Pancreas (tissue), 10 donors: ENCODE measurements around the gene ACOXL. TPM values are rescaled to one million over a fixed set of nuclear protein-coding genes. Genes with fewer than 3 reads are reported as not detected.
"Not testable (repeated sequence)": the region's sequence is repeated elsewhere in the genome, so short reads cannot be mapped to it uniquely, and the experiment has no call there.

Experiments used
- ATAC-seq, 4 donors: fragments of 200-7000 bp; cut with Tn5 transposase; one replicate each; pipeline versions ENCODE4 v1.8.0 to v1.9.1; 2020; ENCODE audit warnings: mild to moderate bottlenecking in 4 of 4, moderate library complexity in 4 of 4
- DNase-seq, 6 donors: peaks; one replicate each; pipeline ENCODE4 v3.0.0-alpha.2; 2020
- FAIRE-seq: peaks from 2 replicates; lab custom pipeline; 2012; peaks lifted over from hg19 to GRCh38; lab: Jason Lieb, UNC
- H3K27ac ChIP-seq, 4 donors: fragments of 200-600 bp; sonication (generic); 1 replicate in 3 of 4; 2 replicates in 1 of 4; pipeline versions ENCODE4 v1.5.0 to v1.8.0; 2020
- H3K27me3 ChIP-seq, 4 donors: fragments of 200-600 bp; one replicate each; pipeline ENCODE4 v1.8.0; 2021
- H3K36me3 ChIP-seq, 3 donors: fragments of 200-600 bp; sonication (generic) in 1 of 3; one replicate each; pipeline versions ENCODE4 v1.5.0 to v1.8.0; 2020 to 2021
- H3K4me1 ChIP-seq, 3 donors: fragments of 200-600 bp; one replicate each; pipeline ENCODE4 v1.8.0; 2021
- H3K4me3 ChIP-seq, 4 donors: fragments of 200-600 bp; sonication (generic) in 2 of 4; one replicate each; pipeline versions ENCODE4 v1.5.0 to v1.8.0; 2020 to 2021
- H3K9me3 ChIP-seq, 4 donors: fragments of 200-600 bp; one replicate each; pipeline ENCODE4 v1.8.0; 2021
- WGBS, 2 donors: extraction: QIAGEN DNeasy Blood & Tissue Kit; methylation state at CpG; one replicate each; pipeline ENCODE4 v1.1.7; 2013; 5-methylcytosine and 5-hydroxymethylcytosine counted together
- intact Hi-C, 3 donors: fragments of 100-400 bp; cut with DNase I; formaldehyde crosslinking; loops; one replicate each; pipeline versions ENCODE4 v1.11.1 to v1.14.2; 2022
- polyA plus RNA-seq, 2 donors: library from polyadenylated mRNA; stranded (reverse); fragments of 200-250 nt; gene quantifications; one replicate each; pipeline ENCODE4 v1.2.3, GENCODE V29; 2013
- total RNA-seq, 6 donors: library from RNA; stranded (reverse); fragmentation: NEBNext Ultra II Directional in 4 of 6; extraction: Animal tissue kit (Norgen Biotek cat#: 25700) in 4 of 6; gene quantifications; one replicate each; pipeline versions ENCODE4 v1.2.1 to v1.2.4, GENCODE V29; 2021 to 2023
- TF ChIP-seq, protein P1 (sequence below), 4 donors: fragments of 200-600 bp; sonication (generic) in 3 of 4; IDR thresholded peaks; one replicate each; pipeline versions ENCODE4 v1.5.0 to v1.8.0; 2021; ENCODE audit warnings: antibody characterized with exemption in 4 of 4
- donor health status: healthy with polysubstance abuse.
- donor health status: DM: no; HTN: no; CAD: no; lungs with moderate emphysema.
- donor health status: DM: no; HTN: no; CAD: no.
- donor health status: control.
- donor health status: control.
- donor health status: Bipolar disorder and iron deficiency.
- donor health status: DM: yes; HTN: yes; CAD: no.
- donor health status: DM: no; HTN: no; CAD: no.
- donor health status: DM: no; HTN: no; CAD: no.
- donor health status: DM: yes; HTN: yes; CAD: no.

ACOXL gene
- total and polyA plus RNA-seq, 8 donors, result 0.06 to 0.75 (median 0.21) TPM; not detected in 2

DNA sequence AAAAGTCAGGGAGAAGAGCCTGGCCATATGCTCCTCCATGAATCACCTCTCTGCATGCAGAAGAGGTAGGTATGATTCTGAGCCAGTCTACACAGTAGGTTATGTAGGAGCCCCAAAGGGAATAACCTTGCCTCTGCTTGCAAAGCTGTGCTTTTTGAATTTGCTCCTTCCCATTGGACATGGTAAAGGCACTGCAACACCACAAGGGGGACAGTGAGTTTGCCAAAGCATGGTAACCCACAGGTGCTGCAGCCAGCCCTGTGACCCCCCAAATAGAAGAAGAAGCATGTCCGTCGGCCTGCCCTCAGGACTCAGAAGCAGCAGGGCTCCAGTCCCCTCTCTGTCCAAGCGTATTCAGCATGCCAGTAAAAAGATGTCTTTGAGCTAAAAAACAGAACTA lies 337.3 kb downstream of the ACOXL start:
- Histone ChIP-seq H3K4me3 (no peak overlapping the region), H3K9me3 (no peaks in the 10 kb centered on the region), H3K27ac (no peak overlapping the region), H3K27me3 (no peaks in the 10 kb centered on the region), H3K36me3 (no peaks in the 10 kb centered on the region), H3K4me1 (no peaks in the 10 kb centered on the region)
- TF ChIP-seq, protein P1, sequence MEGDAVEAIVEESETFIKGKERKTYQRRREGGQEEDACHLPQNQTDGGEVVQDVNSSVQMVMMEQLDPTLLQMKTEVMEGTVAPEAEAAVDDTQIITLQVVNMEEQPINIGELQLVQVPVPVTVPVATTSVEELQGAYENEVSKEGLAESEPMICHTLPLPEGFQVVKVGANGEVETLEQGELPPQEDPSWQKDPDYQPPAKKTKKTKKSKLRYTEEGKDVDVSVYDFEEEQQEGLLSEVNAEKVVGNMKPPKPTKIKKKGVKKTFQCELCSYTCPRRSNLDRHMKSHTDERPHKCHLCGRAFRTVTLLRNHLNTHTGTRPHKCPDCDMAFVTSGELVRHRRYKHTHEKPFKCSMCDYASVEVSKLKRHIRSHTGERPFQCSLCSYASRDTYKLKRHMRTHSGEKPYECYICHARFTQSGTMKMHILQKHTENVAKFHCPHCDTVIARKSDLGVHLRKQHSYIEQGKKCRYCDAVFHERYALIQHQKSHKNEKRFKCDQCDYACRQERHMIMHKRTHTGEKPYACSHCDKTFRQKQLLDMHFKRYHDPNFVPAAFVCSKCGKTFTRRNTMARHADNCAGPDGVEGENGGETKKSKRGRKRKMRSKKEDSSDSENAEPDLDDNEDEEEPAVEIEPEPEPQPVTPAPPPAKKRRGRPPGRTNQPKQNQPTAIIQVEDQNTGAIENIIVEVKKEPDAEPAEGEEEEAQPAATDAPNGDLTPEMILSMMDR (IDR thresholded peaks at IDR 0.05), result no peak
- intact Hi-C loops, result no loop called here
- DNase-seq, result no peak
- no peak for FAIRE-seq
- 90 to 96% methylated on average over 3 of the region's 3 CpGs for WGBS, 2 donors
- ATAC-seq, result no peak

DNA sequence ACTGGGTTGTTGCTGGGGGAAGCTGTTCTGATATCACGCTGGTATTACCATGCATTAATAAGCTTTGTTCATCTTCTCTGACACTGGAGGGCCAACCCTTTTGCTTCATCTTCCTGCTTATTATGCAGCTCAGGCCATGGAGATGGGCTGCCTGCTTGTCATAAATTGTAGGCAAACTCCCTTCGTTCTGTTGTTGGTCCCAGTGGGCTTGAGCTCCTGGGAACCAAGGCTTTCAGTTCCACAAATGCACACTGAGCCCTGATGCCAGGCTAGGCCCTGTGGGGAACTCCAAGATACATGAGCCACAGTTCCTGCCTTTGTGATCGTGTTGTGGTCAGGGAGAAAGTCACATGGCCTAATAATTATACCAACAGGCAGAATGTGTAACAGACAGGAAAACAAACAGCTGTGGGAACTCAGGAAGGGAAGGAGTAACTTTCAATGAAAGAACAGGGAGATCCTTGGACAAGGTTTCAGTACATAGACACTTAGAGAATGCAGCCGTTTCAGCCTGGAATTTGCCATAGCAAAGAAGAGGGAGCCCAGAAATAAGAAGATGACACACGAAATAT lies 339.3 kb downstream of the ACOXL start:
- Histone ChIP-seq H3K4me1 (no peaks in the 10 kb centered on the region), H3K4me3 (no peak overlapping the region), H3K27ac (peak overlapping the region in 2 of 4 donors; percentile 38 to 40), H3K36me3 (no peaks in the 10 kb centered on the region), H3K27me3 (no peaks in the 10 kb centered on the region), H3K9me3 (no peaks in the 10 kb centered on the region)
- TF ChIP-seq, protein P1 (IDR thresholded peaks at IDR 0.05), result no peak
- ATAC-seq (peak in 3 of 4 donors; percentile 59 to 80 (median 79)), FAIRE-seq (no peak), DNase-seq (no peak)
- WGBS, 2 donors, result 43 to 54% methylated on average over 5 of the region's 5 CpGs
- intact Hi-C loops, result no loop called here

DNA sequence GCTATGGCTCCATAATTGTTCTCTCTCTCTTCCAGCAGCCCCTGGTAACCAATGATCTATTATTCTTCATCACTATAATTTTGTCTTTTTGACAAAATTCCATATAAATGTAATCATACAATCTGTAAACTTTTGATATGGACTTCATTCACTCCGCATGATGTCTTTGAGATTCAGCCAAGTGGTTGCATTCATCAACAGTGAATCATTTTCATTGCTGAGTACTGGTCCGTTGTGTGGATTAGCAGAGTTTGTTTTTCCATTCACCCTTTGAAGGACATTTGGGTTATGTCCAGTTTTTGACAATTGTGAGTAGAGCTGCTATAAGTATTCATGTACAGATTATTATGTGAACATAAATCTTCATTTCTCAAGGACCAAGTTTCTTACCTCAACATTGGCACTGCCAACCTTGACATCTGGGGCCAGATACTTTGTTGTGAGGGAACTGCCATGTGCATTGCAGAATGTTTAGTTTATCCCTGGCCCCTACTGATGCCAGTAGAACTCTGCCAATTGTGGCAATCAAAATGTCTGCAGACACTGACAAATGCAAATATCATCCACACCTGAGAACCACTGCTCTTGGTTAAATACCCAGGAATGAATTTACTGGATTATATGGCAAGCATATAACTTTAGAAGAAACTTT lies 340.0 kb downstream of the ACOXL start:
- Histone ChIP-seq H3K36me3 (no peaks in the 10 kb centered on the region), H3K4me3 (no peak overlapping the region), H3K27me3 (no peaks in the 10 kb centered on the region), H3K4me1 (no peaks in the 10 kb centered on the region), H3K27ac (peak overlapping the region in 2 of 4 donors; percentile 38 to 40), H3K9me3 (no peaks in the 10 kb centered on the region)
- DNase-seq (no peak), FAIRE-seq (no peak), ATAC-seq (peak in 3 of 4 donors; percentile 48 to 81 (median 77))
- intact Hi-C loops, result no loop called here
- TF ChIP-seq, protein P1 (IDR thresholded peaks at IDR 0.05), result no peak
- 4 to 11% methylated on average over 2 of the region's 2 CpGs for WGBS, 2 donors

DNA sequence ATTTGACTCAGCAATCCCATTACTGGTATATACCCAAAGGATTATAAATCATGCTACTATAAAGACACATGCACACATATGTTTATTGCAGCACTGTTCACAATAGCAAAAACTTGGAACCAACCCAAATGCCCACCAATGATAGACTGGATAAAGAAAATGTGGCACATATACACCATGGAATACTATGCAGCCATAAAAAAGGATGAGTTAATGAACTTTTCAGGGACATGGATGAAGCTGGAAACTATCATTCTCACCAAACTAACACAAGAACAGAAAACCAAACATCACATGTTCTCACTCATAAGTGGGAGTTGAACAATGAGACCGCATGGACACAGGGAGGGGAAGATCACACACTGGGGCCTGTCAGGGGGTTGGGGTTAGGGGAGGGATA lies 350.3 kb downstream of the ACOXL start:
- DNase-seq, H3K9me3 ChIP-seq, H3K27me3 ChIP-seq, intact Hi-C loops, H3K36me3 ChIP-seq, ATAC-seq, H3K27ac ChIP-seq, FAIRE-seq, H3K4me1 ChIP-seq, H3K4me3 ChIP-seq: not testable (repeated sequence)
- 0 to 3% methylated on average over 1 of the region's 1 CpG for WGBS, 2 donors

DNA sequence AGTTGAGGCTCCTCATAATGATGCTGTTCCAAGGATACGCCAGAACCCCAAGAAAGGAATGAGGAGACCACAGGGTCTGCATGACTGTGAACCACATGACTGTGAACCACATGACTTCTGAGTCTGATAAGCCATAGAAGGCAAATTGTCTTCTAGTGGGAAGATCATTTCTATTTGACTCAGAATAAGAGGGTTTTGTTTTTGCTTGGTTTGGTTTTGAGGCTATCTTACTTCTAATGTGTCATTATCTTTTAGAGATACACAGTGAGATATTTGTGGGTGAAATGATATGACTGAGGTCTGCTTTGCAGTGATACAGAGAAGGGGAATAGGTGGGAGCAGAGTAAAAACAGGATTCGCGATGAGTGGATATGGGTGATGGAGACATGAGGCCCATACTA lies 359.4 kb downstream of the ACOXL start:
- FAIRE-seq (no peak), ATAC-seq (no peak), DNase-seq (no peak)
- 90 to 91% methylated on average over 3 of the region's 3 CpGs for WGBS, 2 donors
- TF ChIP-seq, protein P1 (IDR thresholded peaks at IDR 0.05), result no peak
- Histone ChIP-seq H3K27me3 (no peaks in the 10 kb centered on the region), H3K36me3 (no peaks in the 10 kb centered on the region), H3K4me1 (no peaks in the 10 kb centered on the region), H3K27ac (no peak overlapping the region), H3K4me3 (no peak overlapping the region), H3K9me3 (no peaks in the 10 kb centered on the region)
- intact Hi-C loops, result no loop called here
